GM18909 (cell line): ENCODE data around the gene ORMDL3.

Experiments used
- ATAC-seq: cut with Tn5 transposase; IDR thresholded peaks from one replicate; pipeline ENCODE4 v1.9.1; 2021; ENCODE audit warnings: mild to moderate bottlenecking; ENCODE audit not compliant: unreplicated experiment, poor library complexity

The ORMDL3 gene

GRCh38 chr17:39927101-39927928 lies at the start of gene ORMDL3, which contains the start of gene LRRC3C:
TSS of gene ORMDL3 (minus strand) at chr17:39927601. CDS start at chr17:39924203, 3,398 bp downstream.
TSS of gene LRRC3C (plus strand) at chr17:39927732. CDS start at chr17:39941524, 13,792 bp downstream.
- peak; percentile 81 for ATAC-seq

DNA sequence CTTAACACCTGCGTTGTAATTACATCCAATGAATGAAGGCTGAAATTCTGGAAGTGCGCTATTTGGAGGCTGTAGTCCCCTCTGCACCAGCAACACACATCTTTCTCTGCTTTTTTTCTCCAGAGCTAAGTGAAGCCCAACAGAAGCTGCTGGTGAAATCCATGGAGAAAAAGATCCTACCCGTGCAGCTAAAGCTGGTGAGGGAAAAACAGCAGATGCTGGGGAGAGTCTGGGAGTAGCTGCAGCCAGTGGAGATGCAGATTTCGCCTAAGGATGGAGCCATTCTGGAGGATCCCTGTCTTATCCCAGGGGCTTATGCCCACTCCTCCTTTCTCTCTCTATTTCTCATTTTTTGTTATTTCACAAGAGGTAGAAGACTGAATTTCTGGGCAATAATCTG lies 48.4 kb upstream of the ORMDL3 start:
- no peak for ATAC-seq

DNA sequence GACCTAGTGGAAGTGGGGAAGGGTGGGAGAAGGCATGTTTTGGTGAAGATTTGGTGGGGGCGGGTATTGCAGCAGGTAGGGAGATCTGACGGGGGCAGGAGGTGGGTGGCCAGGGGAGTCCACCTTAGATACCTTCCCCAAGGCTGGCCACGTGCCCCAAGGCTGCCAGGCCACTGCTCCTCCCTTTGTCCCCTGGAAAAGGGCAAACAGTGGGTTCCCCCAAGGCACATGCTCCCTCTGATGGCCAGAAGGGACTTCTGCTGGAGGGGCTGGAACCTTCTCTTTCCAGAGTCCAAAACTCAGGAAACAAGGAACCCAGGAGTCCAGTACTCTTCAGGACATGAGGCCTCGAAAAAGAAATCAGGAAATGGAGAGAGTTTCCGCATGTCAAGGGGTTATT lies 47.0 kb upstream of the ORMDL3 start:
- ATAC-seq = no peak

GRCh38 chr17:39973496-39973895 lies 46.1 kb upstream of the ORMDL3 start:
- ATAC-seq = no peak

- ATAC-seq = no peak
Observed at GRCh38 chr17:39972271-39972670, 44.9 kb upstream of the ORMDL3 start.

DNA sequence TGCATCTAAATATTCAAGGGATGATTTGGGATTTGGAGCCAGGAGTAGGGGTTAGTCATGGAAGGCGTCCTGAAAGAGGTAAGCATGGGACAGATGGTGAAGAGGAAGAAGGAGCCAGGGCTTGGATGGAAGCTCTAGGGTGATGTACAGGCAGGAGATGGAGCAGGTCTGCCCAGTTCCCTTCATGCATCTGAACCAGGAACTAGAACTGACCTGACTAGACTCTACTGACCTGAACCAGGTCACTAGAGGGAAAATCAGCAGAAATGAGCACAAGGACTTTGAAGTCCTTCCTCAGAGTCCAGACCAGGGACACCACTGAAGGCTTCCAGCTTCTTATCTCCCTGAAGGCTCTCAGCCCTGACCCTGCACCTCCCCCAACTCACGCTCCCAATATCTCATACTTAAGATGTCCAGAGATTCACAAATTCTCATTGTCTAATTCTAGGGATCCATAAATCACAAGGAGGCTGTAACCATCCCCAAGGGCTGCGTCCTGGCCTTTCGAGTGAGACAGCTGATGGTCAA lies 43.7 kb upstream of the ORMDL3 start:
- no peak for ATAC-seq

GRCh38 chr17:39970157-39970692 lies 42.8 kb upstream of the ORMDL3 start:
- ATAC-seq = no peak

DNA sequence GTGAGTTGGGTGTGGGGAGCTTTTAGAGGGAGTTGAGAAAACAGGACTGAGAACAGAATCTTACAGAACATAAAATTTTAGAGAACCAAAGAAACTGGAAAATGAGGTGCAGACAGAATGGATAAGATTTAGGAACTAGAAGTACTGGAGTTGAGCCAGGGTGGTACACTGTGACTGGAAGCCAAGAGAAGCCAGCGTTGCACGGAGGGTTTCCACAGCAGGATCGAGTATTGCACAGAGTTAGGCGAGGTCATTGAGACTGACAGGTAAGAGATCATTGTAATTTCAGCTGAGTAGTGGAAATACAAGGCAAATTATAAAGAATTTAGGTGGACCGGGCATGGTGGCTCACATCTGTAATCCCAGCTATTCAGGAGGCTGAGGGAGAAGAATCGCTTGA lies 42.0 kb upstream of the ORMDL3 start:
- no peak for ATAC-seq

DNA sequence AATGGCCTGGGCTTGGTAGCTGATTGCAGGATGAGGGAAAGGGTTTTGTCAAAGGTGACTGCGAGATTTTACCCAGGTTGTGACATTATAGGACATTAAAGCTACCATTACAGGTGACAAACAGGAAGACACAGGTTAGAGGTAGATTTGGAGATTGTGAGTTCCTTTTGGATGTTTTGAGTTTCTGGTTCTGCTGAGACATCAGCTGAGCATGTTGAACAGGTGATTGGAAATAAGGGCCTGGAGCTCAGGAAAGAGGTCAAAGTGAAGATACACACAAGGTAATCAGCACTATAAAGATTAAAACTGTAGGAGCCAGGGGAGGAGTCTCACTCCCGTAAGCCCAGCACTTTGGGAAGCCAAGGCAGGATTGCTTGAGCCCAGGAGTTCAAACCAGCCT lies 41.4 kb upstream of the ORMDL3 start:
- no peak for ATAC-seq

- ATAC-seq = no peak
Observed at GRCh38 chr17:39966771-39967170, 39.4 kb upstream of the ORMDL3 start.

DNA sequence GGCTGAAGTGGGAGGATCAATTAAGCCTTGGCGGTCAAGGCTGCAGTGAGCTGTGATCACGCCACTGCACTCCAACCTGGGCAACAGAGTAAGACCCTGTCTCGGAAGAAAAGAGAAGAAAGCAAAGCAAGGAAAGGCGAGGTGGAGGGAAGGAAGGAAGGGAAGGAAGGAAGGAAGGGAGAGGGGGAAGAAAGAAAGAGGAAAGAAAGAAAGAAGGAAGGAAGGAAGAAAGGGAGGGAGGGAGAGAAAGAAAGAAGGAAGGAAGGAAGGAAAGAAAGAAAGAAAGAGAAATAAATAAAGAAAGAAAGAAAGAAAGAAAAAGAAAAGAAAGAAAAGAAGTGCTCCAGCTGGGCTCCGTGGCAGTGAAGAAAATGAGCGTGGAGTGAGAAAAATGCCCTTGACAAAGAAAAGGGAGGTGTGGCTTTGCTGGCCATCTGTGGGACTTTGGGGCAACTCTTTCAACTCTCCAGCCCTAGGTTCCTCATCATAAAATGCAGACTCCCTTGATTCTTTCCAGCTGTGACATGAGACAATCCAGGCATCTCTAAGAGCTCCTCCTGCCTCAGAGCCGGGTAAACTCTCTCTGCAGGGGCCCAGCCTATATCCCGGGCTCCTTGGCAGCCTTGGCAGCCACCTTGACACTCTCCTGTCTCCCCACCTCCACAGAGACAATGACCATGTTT lies 37.8 kb upstream of the ORMDL3 start:
- no peak for ATAC-seq

DNA sequence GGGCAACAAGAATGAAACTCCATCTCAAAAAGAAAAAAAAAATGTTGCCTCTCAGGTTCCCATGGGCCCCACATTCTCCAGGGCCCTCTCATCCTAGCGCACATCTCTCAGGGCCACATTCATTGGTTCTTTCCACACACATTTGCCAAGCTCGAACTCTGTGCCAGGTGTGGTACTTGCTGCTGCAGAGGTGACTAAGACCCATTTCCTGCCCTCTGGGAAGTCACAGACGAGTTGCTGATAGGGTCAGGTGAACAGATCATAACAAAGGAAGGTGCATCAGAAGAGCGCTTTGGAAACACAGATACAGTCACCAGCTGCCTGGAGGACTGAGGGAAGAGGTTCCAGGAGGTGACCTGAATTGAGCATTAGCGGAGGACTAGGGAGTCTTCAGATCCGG lies 36.4 kb upstream of the ORMDL3 start:
- no peak for ATAC-seq

GRCh38 chr17:39962642-39963220 lies 35.3 kb upstream of the ORMDL3 start, which contains the start of gene GSDMA:
TSS of gene GSDMA (plus strand) at chr17:39963004. CDS start at chr17:39965688, 2,684 bp downstream.
- ATAC-seq = no peak

- no peak for ATAC-seq
Observed at GRCh38 chr17:39960524-39961041, 33.2 kb upstream of the ORMDL3 start.

GRCh38 chr17:39955726-39956225 lies 28.4 kb upstream of the ORMDL3 start:
- ATAC-seq = no peak

DNA sequence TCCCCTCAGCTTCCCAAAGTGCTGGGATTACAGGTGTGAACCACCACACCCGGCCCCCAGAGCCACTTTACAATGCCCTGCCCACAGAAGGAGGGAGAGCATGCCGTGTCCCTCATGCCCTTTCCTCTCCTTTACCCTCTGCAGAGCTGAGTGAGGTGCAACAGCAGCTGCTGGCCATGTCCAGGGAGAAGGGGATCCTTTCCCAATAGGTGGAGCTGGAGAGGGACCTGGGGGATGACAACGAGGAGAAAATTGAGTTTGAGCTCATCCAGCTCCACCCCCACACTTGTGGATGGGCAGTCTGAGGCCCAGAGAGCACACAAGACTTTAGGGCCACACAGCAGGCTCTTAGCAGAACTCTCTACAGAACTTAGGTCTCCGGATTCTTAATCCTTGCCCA lies 27.5 kb upstream of the ORMDL3 start:
- ATAC-seq = no peak

DNA sequence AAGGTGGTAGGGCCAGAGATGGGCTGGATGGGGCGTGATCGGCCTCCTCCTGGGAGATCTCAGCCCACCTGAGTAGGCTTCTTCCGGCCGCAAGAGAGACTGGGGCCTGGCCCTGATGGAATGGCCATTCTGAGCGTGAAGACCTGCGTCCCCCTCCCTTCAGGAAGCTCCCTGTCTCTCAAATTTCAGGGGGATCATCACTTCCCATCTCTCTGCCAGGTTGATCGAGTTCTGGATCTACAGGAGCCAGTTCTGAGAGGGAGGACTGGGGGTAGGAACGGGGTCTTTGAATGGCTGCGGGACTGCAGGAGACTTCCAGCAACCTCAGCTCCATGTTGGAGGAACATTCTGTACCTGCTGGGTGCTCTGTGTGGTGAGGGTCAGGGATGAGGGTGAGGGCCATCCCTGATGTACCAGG lies 26.1 kb upstream of the ORMDL3 start:
- no peak for ATAC-seq

GRCh38 chr17:39952680-39953470 lies 25.5 kb upstream of the ORMDL3 start:
- ATAC-seq = peak; percentile 81

DNA sequence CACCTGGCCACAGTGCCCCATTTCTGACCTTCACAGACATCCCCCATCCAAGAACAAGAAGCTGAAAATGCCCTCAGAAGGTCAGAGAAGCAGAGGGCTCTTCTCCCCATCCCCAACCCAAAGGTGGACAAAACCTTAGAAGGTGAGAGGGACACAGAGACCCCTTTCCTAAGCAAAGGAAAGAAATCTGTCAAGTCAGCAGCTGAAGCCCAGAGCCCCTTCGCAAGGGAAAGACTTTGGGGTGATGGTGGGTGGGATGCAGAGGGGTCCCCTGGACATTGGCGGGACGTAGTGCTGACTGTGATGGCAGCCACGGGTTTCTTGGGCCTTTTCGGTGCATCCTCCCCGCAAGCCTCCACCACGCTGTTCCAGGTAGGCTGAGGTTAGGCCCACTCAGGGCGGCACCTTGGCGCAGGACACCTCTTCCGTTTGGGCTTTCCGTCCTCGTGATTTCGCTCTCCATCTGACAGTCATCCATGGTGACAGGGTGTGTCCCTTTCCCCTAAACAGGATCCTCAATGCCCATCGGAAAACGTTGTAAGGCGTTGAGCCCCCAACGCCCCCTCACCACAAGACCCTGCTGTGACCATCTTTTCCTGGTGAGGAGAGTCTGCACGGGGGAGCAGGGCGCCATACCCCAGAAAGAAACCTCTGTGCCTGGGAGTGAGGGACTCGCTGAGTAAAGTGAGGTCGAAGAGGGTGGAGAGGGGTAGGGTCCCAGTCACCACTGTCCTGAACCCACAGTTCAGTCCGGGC lies 24.7 kb upstream of the ORMDL3 start:
- ATAC-seq = no peak
